Measurements from ENCODE around the gene SLC16A3. TPM values are rescaled to one million over a fixed set of nuclear protein-coding genes. Genes with fewer than 3 reads are reported as not detected.

Gene SLC16A3
- total and polyA plus RNA-seq, 2 of the 4 experiments (the other 2 are of a cell fraction), result 49.1 to 181 TPM

DNA sequence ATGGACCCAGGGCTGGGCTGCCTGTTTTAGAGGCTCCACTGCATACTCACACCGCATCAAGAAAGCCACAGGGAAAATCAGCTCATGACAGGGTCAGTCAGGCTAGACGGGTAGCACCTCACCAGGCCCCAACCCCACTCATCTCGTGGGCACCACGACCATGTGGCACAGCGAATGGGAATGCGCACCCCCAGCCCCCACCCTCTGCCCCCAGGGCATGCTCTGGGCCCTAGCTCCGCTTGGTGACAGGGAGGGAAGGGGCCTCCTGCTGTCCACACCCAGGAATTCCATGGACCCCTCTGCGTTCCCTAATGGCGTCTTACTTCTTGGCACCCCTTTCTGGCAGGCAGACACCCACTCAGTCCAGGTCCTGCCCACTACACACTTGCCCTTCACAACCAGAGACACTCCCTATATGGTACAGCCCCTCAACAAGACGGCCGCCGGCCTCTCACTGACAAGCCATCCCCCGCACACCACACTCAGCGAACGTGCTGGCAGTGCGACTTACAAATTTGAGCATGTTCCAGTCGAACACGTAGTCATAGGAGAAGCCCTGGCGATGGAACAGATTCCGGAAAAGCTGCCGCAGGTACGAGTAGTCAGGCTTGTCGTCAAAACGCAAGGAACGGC is 22.1 kb downstream of the SLC16A3 start:
- Histone ChIP-seq H3K4ac (ENCODE audit: low read depth, low read length) (no peak overlapping the region), H2AK5ac (ENCODE audit: low read depth, low read length) (no peak overlapping the region), H3K9me3 (ENCODE audit: control insufficient read depth, insufficient read depth, low read length) (no peaks in the 10 kb centered on the region), H2BK15ac (ENCODE audit: low read depth, low read length) (no peak overlapping the region), H3K56ac (ENCODE audit: extremely low read depth, insufficient read depth, low read length) (no peak overlapping the region), H2BK120ac (ENCODE audit: low read depth, low read length) (no peak overlapping the region), H3K23ac (ENCODE audit: low read depth, low read length) (no peak overlapping the region), H3K4me1 (ENCODE audit: control insufficient read depth, insufficient read depth, low read length) (peaks cover 4% of the 10 kb centered on the region; the same call in 1 of the 2 replicates), H3K4me2 (ENCODE audit: low read depth, low read length) (no peak overlapping the region), H3K9me1 (ENCODE audit: insufficient read depth, low read length) (no peaks in the 10 kb centered on the region), H2AFZ (replicated peaks; ENCODE audit: low read length, poor library complexity) (no peak overlapping the region), H4K91ac (ENCODE audit: insufficient read depth, low read depth, low read length) (no peak overlapping the region), H3K36me3 (ENCODE audit: control insufficient read depth, insufficient read depth, low read length) (peaks cover 85% of the 10 kb centered on the region), H4K5ac (ENCODE audit: low read depth, low read length) (no peak overlapping the region), H3K18ac (ENCODE audit: low read depth, low read length) (no peak overlapping the region), H4K8ac (ENCODE audit: low read depth in 2 of 2, low read length in 2 of 2) (no peak overlapping the region), H2BK20ac (ENCODE audit: low read depth, low read length) (no peak overlapping the region), H4K20me1 (ENCODE audit: insufficient read depth, low read length) (peaks cover 85% of the 10 kb centered on the region), H3K27ac (ENCODE audit: insufficient read depth, low read length) (no peak overlapping the region; the same call in 1 of the 2 replicates), H3K79me1 (ENCODE audit: low read depth in 1 of 2, low read length in 2 of 2) (peaks cover 27 to 84% of the 10 kb centered on the region in 2 experiments), H3K14ac (replicated peaks; ENCODE audit: low read depth, low read length) (no peak overlapping the region), H3K4me3 (ENCODE audit: insufficient read depth, low read depth, low read length) (no peak overlapping the region), H3K9ac (ENCODE audit: low read depth, low read length) (no peak overlapping the region), H2BK5ac (ENCODE audit: low read depth, low read length, poor library complexity, severe bottlenecking) (no peak overlapping the region), H2AK9ac (replicated peaks; ENCODE audit: low read depth, low read length, poor library complexity) (no peak overlapping the region), H3K27me3 (ENCODE audit: control insufficient read depth, insufficient read depth, low read length) (no peaks in the 10 kb centered on the region)
- dilution Hi-C loops (cut with HindIII; ENCODE audit: low sequenced_read_pairs, unreplicated experiment) (no loop called here), in situ Hi-C loops (cut with MboI; ENCODE audit: low sequenced_read_pairs) (no loop called here), intact Hi-C loops (cut with micrococcal nuclease) (no loop called here)
- ATAC-seq (ENCODE audit: low read depth) (no peak), DNase-seq (no peak)
- WGBS, 2 experiments (ENCODE audit: extremely low coverage in 2 of 2, insufficient read length in 1 of 2), result 95% methylated on average over 13 of the region's 25 CpGs; no CpG with 5 or more reads in 1 of the 2 experiments
- ChIA-PET POLR2A (ENCODE audit: unreplicated experiment) (no interaction called here), CTCF (no interaction called here)
- TF ChIP-seq, protein P1, sequence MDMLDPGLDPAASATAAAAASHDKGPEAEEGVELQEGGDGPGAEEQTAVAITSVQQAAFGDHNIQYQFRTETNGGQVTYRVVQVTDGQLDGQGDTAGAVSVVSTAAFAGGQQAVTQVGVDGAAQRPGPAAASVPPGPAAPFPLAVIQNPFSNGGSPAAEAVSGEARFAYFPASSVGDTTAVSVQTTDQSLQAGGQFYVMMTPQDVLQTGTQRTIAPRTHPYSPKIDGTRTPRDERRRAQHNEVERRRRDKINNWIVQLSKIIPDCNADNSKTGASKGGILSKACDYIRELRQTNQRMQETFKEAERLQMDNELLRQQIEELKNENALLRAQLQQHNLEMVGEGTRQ (IDR thresholded peaks at IDR 0.05; ENCODE audit: low read depth, low read length), result no peak
- TF ChIP-seq RAD21 (IDR thresholded peaks at IDR 0.05; ENCODE audit: low read length) (no peak), POLR2A (IDR thresholded peaks at IDR 0.05; ENCODE audit: low read depth, low read length) (no peak), MXI1 (IDR thresholded peaks at IDR 0.05; ENCODE audit: borderline replicate concordance, low read depth, low read length) (no peak), FOS (IDR thresholded peaks at IDR 0.05; ENCODE audit: low read depth, low read length) (no peak), MAFK (IDR thresholded peaks at IDR 0.05; ENCODE audit: low read depth, low read length) (no peak), SMC3 (IDR thresholded peaks at IDR 0.05; ENCODE audit: low read depth, low read length) (no peak)
- BruUV-seq (replicated peaks), result no TSS peak
